ENCODE measurements around the gene HIP1R. TPM values are rescaled to one million over a fixed set of nuclear protein-coding genes. Genes with fewer than 3 reads are reported as not detected.

Gene HIP1R
- total RNA-seq, 1 donor from 2014 or later, result 36.1 TPM

GRCh38 chr12:122841544-122842321 is 6.5 kb downstream of the HIP1R start:
- TF ChIP-seq CTCF (IDR thresholded peaks at IDR 0.05; ENCODE audit: insufficient read depth, low read length, severe bottlenecking), result no peak
- peak; percentile 60 for DNase-seq (ENCODE audit: low read depth)
- H3K4me3 ChIP-seq (ENCODE audit: low read depth, low read length), result no peak overlapping the region
- no peaks in the 10 kb centered on the region for H3K27me3 ChIP-seq (ENCODE audit: control insufficient read depth, insufficient read depth, low read length)
- peaks cover 1% of the 10 kb centered on the region for H3K36me3 ChIP-seq (ENCODE audit: control insufficient read depth, insufficient read depth, low read length)
- peak; percentile 81 for FAIRE-seq

- no peak for TF ChIP-seq CTCF (IDR thresholded peaks at IDR 0.05; ENCODE audit: insufficient read depth, low read length, severe bottlenecking)
- H3K4me3 ChIP-seq (ENCODE audit: low read depth, low read length), result no peak overlapping the region
- no peak for FAIRE-seq
Observed at GRCh38 chr12:122842505-122843405, 7.5 kb downstream of the HIP1R start.

GRCh38 chr12:122843455-122843854 is 8.2 kb downstream of the HIP1R start:
- no peak for TF ChIP-seq CTCF (IDR thresholded peaks at IDR 0.05; ENCODE audit: insufficient read depth, low read length, severe bottlenecking)
- H3K36me3 ChIP-seq (ENCODE audit: control insufficient read depth, insufficient read depth, low read length), result peaks cover 1% of the 10 kb centered on the region
- FAIRE-seq (no peak), DNase-seq (ENCODE audit: low read depth) (no peak)
- no peaks in the 10 kb centered on the region for H3K27me3 ChIP-seq (ENCODE audit: control insufficient read depth, insufficient read depth, low read length)
- H3K4me3 ChIP-seq (ENCODE audit: low read depth, low read length), result no peak overlapping the region

More at GRCh38 chr12:122842505-122843405, 7.5 kb downstream of the HIP1R start:
- Histone ChIP-seq H3K27me3 (ENCODE audit: control insufficient read depth, insufficient read depth, low read length) (no peaks in the 10 kb centered on the region), H3K36me3 (ENCODE audit: control insufficient read depth, insufficient read depth, low read length) (peaks cover 1% of the 10 kb centered on the region)
- DNase-seq (ENCODE audit: low read depth), result no peak

GRCh38 chr12:122844366-122844971 is 9.2 kb downstream of the HIP1R start:
- peaks cover 1% of the 10 kb centered on the region for H3K36me3 ChIP-seq (ENCODE audit: control insufficient read depth, insufficient read depth, low read length)
- no peak overlapping the region for H3K4me3 ChIP-seq (ENCODE audit: low read depth, low read length)
- FAIRE-seq (no peak), DNase-seq (ENCODE audit: low read depth) (no peak)
- no peak for TF ChIP-seq CTCF (IDR thresholded peaks at IDR 0.05; ENCODE audit: insufficient read depth, low read length, severe bottlenecking)
- H3K27me3 ChIP-seq (ENCODE audit: control insufficient read depth, insufficient read depth, low read length), result no peaks in the 10 kb centered on the region

- no peak for TF ChIP-seq CTCF (IDR thresholded peaks at IDR 0.05; ENCODE audit: insufficient read depth, low read length, severe bottlenecking)
- H3K36me3 ChIP-seq (ENCODE audit: control insufficient read depth, insufficient read depth, low read length), result peaks cover 3% of the 10 kb centered on the region
- no peak overlapping the region for H3K4me3 ChIP-seq (ENCODE audit: low read depth, low read length)
- no peak for DNase-seq (ENCODE audit: low read depth)
- FAIRE-seq, result no peak
- no peaks in the 10 kb centered on the region for H3K27me3 ChIP-seq (ENCODE audit: control insufficient read depth, insufficient read depth, low read length)
Observed at GRCh38 chr12:122845041-122845864, 10.0 kb downstream of the HIP1R start.

Measured in bronchial epithelial cell (primary cell).